Adrenal gland (tissue), 5 donors: ENCODE measurements around the gene ASTN1.

Source experiments
- CTCF ChIP-seq, 6 experiments: fragments of 450-650 bp in 4 of 6; fragments of 200-600 bp in 2 of 6; sonication (generic) in 1 of 6; IDR thresholded peaks; 1 replicate in 5 of 6; 2 replicates in 1 of 6; pipeline versions ENCODE4 v1.5.1 to v1.8.0; 2016 to 2021; ENCODE audit warnings: antibody characterized with exemption in 6 of 6, mild to moderate bottlenecking in 2 of 6, moderate library complexity in 1 of 6
- POLR2A ChIP-seq, 2 donors: fragments of 450-650 bp; IDR thresholded peaks; one replicate each; pipeline ENCODE4 v1.6.1; 2017; ENCODE audit warnings: antibody characterized with exemption in 2 of 2, mild to moderate bottlenecking in 2 of 2, moderate library complexity in 1 of 2
- donor health status: DM: no; HTN: no; CAD: no.

GRCh38 chr1:176899321-176899720, 265.2 kb downstream of the ASTN1 start:
- TF ChIP-seq CTCF (IDR thresholded peaks at IDR 0.05), result no peak
- no peak for TF ChIP-seq POLR2A (IDR thresholded peaks at IDR 0.05)
